HepG2 (cell line): Measurements from ENCODE around the gene CCT3. TPM values are rescaled to one million over a fixed set of nuclear protein-coding genes. Genes with fewer than 3 reads are reported as not detected.

Experiments
- BRF2 ChIP-seq: sonication (generic); formaldehyde crosslinking; IDR thresholded peaks from 2 replicates; pipeline ENCODE4 v1.8.1; 2022; ENCODE audit warnings: mild to moderate bottlenecking, missing genetic modification reagents
- GLMP ChIP-seq: sonication (generic); formaldehyde crosslinking; IDR thresholded peaks from 2 replicates; pipeline ENCODE4 v1.9.0; 2021; ENCODE audit warnings: missing genetic modification reagents, mild to moderate bottlenecking, borderline replicate concordance
- HINFP ChIP-seq: sonication (generic); formaldehyde crosslinking; IDR thresholded peaks from 2 replicates; pipeline ENCODE4 v1.4.0; 2020; ENCODE audit warnings: low read depth, mild to moderate bottlenecking, missing genetic modification reagents
- KDM6A ChIP-seq: IDR thresholded peaks from 2 replicates; pipeline ENCODE4 v1.6.1; 2016; ENCODE audit warnings: low read depth
- LBX2 ChIP-seq: sonication (generic); formaldehyde crosslinking; IDR thresholded peaks from 2 replicates; pipeline ENCODE4 v1.5.0; 2020; ENCODE audit warnings: missing genetic modification reagents, mild to moderate bottlenecking, borderline replicate concordance
- MYPOP ChIP-seq: sonication (generic); formaldehyde crosslinking; IDR thresholded peaks from 2 replicates; pipeline ENCODE4 v1.8.1; 2023; ENCODE audit warnings: mild to moderate bottlenecking, moderate library complexity, missing genetic modification reagents
- PAF1 ChIP-seq: IDR thresholded peaks from 2 replicates; pipeline ENCODE4 v1.6.1; 2016; ENCODE audit warnings: missing genetic modification reagents, missing compliant biosample characterization
- SIX4 ChIP-seq: sonication (generic); formaldehyde crosslinking; IDR thresholded peaks from 2 replicates; pipeline ENCODE4 v1.4.0; 2020; ENCODE audit warnings: missing genetic modification reagents
- ZHX2 ChIP-seq, 2 experiments: sonication (generic) in 1 of 2; formaldehyde crosslinking in 1 of 2; IDR thresholded peaks; 2 replicates each; pipeline versions ENCODE4 v1.6.1 to v1.9.0; 2014 to 2022; ENCODE audit warnings: antibody characterized with exemption in 1 of 2, borderline replicate concordance in 1 of 2, inconsistent platforms in 1 of 2, low read depth in 1 of 2, missing genetic modification reagents in 1 of 2
- ZNF281 ChIP-seq: sonication (generic); formaldehyde crosslinking; IDR thresholded peaks from 2 replicates; pipeline ENCODE4 v1.4.0; 2020; ENCODE audit warnings: missing genetic modification reagents, borderline replicate concordance
- ZNF724P ChIP-seq: sonication (generic); formaldehyde crosslinking; IDR thresholded peaks from 2 replicates; pipeline ENCODE4 v1.8.0; 2022; ENCODE audit warnings: missing genetic modification reagents, borderline replicate concordance
- ZSCAN25 ChIP-seq: sonication (generic); formaldehyde crosslinking; IDR thresholded peaks from 2 replicates; pipeline ENCODE4 v1.8.0; 2022; ENCODE audit warnings: mild to moderate bottlenecking, missing genetic modification reagents
- polyA plus RNA-seq, 8 experiments: library from polyadenylated mRNA; depleted of rRNA in 3 of 8; stranded (reverse) in 7 of 8; unstranded in 1 of 8; fragments of >200 nt; fragmentation: Illumina TruSeq in 4 of 8; extraction: Trizol in 4 of 8; gene quantifications; 2 replicates each; pipeline versions ENCODE4 v1.2.1 to v1.2.3, GENCODE V29; 2011 to 2016; ENCODE audit warnings: low read depth in 4 of 8, missing spikeins in 1 of 8, mixed read lengths in 1 of 8; ENCODE audit not compliant: insufficient read depth in 1 of 8
- total RNA-seq, 5 experiments: library from RNA; depleted of rRNA; stranded (reverse); fragments of >200 nt; fragmentation: Illumina TruSeq; extraction: Trizol; gene quantifications; 2 replicates each; pipeline ENCODE4 v1.2.3, GENCODE V29; 2016; ENCODE audit warnings: low read depth in 1 of 5

CCT3 gene
- total and polyA plus RNA-seq, 2 of the 13 experiments (the other 11 are each of a cell fraction or from before 2014, with no cell fraction given) = 319 to 615 TPM

- TF ChIP-seq ZNF281 (CRISPR knock-in tag) = 0 out of 2 replicates have a peak, but pooled peaks have one; percentile 7
- peak; percentile 82 for TF ChIP-seq PAF1
- TF ChIP-seq GLMP (CRISPR knock-in tag) = no peak
- no peak for TF ChIP-seq LBX2 (CRISPR knock-in tag)
- peak; percentile 43; the same call in 1 of the 2 replicates for TF ChIP-seq ZSCAN25 (CRISPR knock-in tag)
- TF ChIP-seq SIX4 = no peak
- TF ChIP-seq MYPOP (CRISPR knock-in tag) = 0 out of 2 replicates have a peak, but pooled peaks have one; percentile 21
- peak; percentile 59; the same call in 1 of the 2 replicates for TF ChIP-seq ZNF724P (CRISPR knock-in tag)
- TF ChIP-seq HINFP (CRISPR knock-in tag) = 0 out of 2 replicates have a peak, but pooled peaks have one; percentile 29
- 0 out of 2 replicates have a peak, but pooled peaks have one; percentile 10 for TF ChIP-seq BRF2 (CRISPR knock-in tag)
- TF ChIP-seq ZHX2 (IDR thresholded peaks at IDR 0.05; ENCODE audit: low read depth) = no peak
- TF ChIP-seq ZHX2 (CRISPR knock-in tag; IDR thresholded peaks at IDR 0.05; ENCODE audit: borderline replicate concordance) = 0 out of 2 replicates have a peak, but pooled peaks have one; percentile 12
- no peak for TF ChIP-seq KDM6A (CRISPR knock-in tag)
These were observed 48.2 kb upstream of the CCT3 start (continued) for GRCh38 chr1:156386134-156386901.
